NCI-H460 (cell line): Measurements from ENCODE around the gene C1S. TPM values are rescaled to one million over a fixed set of nuclear protein-coding genes. Genes with fewer than 3 reads are reported as not detected.

Experiments used
- DNase-seq: peaks from one replicate; pipeline ENCODE4 v3.0.0-alpha.2; 2016; ENCODE audit warnings: low read depth; ENCODE audit errors: extremely low read depth
- total RNA-seq: library from RNA; depleted of rRNA; stranded (reverse); fragments of >200 nt; shearing (Covaris generic); gene quantifications from 2 replicates; pipeline ENCODE4 v1.2.3, GENCODE V29; 2014

Gene C1S
- total RNA-seq, 1 experiment from 2014 or later = 21.9 TPM

DNA sequence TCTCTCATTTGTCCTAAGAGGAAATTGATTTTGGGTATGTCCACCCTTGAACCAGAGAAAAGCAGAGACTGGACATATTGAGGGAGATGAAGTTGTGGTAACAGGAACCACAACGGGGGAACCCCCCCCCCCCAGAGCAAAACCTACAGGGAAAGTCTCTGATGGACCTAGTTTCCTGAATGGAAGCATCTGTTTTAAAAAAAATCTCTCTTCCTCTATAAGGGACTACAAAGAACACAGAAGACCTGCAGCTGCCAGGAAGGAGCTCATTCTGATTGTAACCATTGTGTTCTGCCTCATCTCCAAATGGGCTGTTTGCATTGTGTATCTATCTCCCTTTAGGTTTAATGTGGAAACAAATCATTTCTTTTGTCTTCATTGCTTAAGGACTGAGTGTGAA, 13.4 kb downstream of the C1S start:
- DNase-seq = no peak

DNA sequence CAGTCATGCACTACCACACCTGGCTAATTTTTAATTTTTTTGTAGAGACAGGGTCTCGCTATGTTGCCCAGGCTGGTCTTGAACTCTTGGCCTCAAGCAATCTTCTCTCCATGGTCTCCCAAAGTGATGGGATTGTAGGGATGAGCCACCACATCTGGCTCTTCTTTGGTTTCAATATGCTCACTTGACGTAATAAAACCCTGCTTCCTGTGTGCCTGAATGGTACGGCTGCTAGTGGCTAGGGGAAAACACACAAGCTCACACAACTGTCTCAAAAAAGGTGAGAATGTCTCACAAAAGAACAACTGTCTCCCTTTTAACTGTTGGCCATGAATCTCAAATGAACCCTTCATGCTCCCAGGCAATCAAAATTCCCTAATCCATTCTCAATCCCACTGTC, 15.0 kb downstream of the C1S start:
- no peak for DNase-seq

DNA sequence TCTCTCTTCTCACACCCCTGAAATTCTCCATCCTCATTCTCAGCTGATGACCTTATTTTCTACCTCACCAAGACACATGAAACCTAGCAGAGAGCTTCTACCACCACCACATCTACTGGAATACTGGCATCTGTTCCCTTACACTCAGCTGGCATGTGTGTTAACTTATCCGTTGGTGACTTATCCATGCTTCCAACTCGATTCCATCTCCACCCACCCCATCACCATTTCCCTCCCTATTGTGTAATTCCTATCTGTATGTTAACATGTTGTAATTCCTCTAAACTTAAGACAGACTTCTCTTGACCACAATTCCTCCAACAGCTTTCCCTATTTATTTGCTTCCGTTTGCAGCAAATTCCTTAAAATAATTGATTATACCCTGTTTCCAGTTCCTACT, 15.4 kb downstream of the C1S start:
- DNase-seq = no peak

DNA sequence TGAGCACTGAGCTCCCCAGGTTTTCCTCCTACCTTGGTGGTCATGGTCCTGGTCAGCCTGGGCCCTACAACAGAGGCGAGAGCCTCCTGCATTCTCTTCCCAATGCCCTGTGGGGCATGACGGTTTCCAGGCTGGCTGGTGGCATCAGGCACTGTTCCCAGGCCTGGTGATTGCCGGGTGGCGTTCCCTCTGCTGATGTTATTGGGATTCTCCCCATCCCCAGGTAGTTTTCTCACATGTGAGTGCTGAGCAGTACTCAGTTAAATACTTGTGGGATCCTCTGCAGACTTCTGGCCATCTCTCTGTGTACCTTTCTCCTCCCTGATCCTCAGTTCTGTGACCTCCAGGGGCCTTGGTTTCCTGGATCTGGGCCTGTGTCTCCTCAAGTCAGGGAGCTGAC, 16.0 kb downstream of the C1S start:
- DNase-seq = no peak

DNA sequence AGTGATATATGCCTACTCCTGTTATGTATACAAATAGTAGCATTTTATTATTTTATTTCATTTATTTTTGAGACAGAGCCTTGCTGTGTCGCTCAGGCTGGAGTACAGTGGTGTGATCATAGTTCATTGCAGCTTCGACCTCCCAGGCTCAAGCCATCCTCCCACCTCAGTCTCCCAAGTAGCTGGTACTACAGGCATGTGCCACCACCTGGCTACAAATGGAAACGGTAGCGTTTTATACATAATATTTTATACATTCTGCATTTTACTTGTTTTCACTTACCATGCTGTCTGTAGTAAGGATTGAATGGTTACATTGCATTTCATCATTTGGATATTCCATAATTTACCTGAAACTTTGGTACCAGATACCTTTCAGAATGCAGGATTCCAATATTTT, 17.6 kb downstream of the C1S start:
- no peak for DNase-seq

DNA sequence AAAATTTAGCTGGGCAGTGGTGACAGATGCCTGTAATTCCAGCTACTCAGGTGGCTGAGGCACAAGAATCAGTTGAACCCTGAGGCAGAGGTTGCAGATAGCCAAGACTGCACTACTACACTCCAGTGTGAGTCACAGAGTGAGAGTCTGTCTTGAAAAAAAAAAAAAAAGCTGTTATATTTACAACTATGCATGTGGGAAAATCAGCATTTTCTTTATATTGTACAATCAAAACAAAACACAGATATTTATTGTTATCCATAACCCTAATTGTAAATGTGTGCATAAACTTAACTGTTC, 19.3 kb downstream of the C1S start:
- no peak for DNase-seq

DNA sequence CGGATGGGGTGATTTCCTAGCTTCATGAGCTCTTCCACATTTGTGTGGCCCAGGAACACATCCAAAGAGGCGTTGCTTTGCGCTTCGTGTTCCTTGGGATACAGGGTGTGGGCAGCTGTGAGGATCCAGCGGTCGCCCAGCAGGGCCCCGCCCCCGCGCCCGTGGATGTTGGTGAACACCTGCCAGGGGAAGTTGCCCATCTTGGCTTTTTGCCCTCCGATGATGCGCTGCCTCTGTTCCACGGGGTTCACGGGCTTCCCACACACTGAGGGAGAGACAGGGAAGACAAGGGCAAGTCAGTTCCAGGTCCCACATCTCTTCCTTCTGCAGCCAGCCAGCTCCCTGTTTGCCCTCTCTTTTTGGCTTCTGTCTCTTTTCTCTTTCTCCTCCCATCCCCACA, 20.5 kb downstream of the C1S start:
- no peak for DNase-seq

DNA sequence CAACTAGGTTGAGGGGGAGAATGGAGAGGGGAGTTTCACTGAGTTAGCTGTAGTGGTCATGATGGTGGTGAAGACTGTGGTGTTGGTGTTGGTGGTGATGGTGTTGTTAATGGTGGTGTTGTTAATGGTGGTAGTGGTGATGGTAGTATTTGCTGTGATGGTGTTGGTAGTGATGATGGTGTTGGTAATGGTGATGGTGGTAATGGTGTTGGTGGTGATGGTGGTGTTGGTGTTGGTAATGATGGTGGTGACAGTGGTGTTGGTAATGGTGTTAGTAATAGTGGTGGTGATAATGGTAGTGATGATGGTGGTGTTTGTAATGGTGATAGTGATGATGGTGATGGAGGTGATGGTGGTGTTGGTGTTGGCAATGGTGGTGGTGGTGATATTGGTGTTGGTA, 22.6 kb downstream of the C1S start:
- no peak for DNase-seq

DNA sequence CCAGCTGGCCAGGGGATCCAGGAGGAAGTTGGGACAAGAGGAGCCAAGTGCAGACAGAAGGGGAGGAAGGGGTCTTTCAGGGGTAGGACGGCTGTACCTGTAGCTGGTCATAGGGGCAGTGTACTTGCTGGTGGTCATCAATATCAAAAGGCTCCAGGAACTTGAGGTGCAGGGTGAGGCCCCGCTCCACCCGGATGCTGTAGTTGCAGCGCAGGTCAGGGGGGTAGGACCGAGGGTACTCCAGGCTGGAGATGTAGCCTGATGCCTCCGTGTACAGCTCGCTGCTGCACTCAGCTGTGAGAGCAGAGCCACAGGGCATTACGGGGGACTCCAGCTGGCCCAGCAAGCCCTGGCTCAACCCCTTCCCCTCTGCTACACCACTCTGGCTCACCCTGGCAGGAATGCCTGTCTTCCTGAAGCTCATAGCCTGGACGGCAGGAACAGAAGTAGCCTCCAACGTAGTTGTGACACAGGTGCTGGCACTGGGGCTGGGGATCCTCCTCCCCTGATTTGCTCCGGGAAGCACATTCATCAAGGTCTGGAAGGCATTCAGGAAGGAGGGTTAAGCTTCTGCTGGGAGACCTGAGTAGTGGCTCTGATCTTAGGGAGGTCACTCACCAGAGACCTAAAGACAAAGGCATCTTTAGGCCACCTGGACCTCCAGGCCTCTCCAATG, 28.8 kb downstream of the C1S start:
- DNase-seq = no peak

DNA sequence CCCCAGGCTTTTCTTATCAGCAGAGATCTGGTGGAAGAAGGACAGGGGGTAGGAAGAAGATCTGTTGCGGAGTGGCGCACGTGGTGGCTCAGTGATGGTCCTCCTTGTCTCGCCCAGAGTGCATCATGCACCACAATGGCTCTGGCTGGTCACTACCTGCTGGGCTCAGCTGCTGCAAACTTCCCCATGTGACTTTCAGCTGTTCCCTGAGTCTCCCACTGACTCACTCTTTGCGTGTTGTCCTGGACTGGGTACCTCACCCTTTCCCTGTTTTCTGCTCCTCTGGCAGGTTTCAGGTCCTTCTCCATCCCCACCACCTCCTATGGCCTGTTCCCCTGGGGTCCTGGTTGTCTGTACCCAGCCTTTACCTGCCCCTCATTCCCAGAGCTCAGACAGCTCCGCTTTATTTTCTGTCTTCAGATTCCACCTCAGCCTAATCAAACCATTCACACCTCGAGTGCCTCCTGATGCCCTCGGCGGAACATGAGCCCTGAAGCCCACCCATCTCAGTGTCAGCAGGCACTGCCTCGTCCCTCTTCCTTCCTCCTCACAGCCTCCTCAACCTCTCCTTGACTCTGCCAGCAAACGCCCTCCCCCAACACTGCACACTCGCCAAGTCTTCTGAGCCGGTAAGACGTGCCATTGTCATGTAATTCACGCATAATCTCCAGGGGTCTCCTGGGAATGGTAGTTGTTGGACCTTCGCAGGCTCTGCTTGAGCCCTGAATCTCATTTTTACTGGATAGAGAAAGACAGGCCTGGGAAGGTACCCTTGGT, 29.9 kb downstream of the C1S start:
- DNase-seq = no peak

DNA sequence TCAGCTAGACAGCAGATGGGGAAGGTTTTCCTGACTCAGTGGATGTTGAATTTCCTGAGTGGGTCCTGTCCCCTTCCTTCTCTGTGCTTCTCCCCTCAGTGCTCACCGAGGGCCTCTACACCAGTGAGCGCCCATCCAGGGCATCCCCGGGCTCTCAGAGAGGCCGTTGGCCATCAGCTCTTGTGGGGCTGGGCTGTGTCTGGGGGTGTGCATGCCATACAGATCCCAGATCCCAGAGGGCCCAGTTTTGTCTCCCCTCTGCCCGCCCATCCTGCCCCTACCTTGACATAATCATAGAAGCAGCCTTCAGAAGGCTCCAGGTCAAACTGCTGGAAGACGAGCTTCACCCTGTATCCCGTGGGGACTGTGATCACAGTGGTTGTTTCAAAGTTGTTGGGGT, 30.7 kb downstream of the C1S start:
- DNase-seq = no peak

DNA sequence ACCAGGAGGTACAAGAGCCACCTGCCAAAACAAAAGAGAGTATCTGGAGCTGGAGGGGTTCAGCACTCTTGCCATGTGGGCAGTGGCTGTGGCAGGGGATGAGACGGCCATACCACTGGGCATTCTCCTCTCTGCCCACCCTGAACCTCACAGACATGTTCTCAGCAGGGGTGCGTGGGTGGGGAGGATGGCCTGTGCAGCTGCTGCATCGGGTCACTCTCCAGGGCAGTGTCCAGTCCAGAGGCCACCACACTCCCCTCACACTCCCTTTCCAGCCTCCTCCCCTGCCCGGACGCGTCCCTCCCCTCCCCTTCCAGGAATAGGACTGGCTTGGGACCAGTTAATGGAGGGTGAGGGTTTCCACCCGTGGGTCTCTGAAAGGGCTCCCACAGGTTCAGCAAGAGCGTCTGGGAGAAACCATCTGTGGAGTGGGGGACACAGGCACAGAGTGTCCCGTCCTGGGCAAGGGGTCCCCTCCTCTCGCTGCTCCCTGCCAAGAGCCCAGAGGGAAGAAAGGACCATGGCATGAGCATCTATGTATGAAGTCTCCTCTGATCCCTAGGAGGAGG, 31.2 kb downstream of the C1S start:
- DNase-seq = no peak

DNA sequence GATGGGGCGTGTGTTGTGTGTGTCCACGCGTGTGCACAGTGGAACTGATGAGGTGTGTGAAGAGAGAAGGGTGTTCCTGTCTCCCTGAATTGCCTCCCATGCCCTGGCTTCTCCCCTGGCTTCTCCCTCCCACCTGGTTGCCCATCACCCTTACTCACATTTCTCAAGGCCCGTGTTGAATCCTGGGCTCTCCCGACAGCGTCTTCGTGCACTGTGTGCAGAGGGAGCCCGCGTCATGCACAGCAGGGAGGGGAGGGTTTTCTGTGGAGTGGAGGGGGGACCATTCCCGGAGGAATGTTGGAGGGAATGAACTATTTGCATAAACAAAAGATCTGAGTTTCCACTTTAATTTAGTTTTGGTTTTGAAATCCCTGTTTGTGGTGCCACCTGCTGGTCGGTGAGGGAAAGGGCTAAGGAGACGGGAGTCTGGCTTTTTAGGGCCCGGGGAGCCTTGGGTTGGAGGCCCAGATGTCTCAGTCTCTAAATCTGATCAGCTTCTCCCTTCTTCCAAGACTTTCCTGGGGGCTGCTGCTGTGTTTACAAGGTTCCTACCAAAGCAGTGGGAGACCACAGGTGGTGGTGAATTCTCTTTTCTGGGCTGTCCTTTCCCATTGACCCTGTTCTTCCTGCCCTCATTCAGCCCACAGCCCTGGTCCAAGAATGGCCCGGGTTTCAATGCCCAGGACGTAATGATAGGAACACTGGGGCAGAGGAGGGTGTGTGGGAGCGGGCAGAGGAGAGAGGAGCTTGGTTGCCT, 31.9 kb downstream of the C1S start, which contains the start of gene C1R:
C1R (minus strand) TSS at position 217 of the 757 bp plus-strand sequence; CDS start at position 160, 57 bp downstream.
- peak; percentile 33 for DNase-seq

DNA sequence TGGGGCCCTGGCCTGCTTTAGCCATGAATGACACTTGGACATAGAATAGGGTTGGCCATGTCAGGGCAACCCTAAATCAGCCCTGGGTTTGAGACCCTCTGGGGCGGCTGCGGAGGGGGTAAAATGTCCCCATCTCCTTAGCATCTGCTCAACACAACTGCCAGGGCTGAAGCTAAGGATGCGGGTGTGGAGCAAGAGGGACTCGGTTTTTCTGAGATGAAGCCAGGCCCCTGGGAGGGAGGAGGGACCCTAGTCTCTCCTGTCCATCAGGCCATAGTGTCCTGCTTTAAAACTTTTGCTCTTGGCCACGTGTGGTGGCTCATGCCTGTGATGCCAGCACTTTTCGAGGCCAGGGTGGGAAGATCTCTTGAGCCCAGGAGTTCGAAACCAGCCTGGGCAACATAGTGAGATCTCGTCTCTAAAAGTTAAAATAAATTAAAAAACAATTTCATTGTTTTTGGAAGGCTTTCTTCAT, 32.5 kb downstream of the C1S start:
- no peak for DNase-seq

DNA sequence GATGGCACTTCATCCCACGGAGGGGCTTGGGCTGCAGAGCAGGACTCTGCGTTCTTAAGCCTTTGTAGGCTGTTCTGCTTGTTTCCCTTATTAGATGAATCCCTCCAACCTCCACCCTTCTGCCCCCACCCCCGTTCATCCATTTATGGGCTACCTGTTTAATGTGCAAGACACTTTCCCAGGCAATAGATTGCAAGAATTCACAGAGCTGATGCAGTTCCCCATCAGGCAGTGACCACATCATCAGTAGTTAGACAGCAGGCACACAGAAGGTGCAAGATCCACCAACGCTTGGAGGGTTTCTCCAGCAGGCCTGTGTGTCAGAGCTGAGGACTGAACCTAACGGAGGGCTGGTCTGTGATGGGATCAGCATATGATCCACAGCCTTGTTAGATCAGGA, 33.0 kb downstream of the C1S start:
- DNase-seq = no peak

DNA sequence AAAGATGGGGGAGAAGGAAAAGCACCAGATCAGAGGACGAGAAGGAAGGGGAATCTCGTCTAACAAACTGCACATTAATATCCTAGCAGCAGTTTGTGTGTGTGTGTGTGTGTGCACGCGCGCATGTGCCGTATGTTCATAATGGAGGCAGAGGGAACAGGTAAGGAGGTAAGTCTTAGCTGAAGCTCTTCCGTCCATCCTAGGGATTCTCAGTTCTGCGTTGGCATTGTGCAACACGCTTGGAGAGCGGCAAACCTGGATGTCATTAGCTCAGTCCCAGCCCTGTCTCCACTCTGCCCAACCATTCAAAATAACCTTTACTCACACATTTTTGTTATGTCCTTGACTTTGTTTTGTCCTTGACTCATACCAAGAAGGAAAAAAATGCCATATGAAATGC, 33.4 kb downstream of the C1S start:
- DNase-seq = no peak

DNA sequence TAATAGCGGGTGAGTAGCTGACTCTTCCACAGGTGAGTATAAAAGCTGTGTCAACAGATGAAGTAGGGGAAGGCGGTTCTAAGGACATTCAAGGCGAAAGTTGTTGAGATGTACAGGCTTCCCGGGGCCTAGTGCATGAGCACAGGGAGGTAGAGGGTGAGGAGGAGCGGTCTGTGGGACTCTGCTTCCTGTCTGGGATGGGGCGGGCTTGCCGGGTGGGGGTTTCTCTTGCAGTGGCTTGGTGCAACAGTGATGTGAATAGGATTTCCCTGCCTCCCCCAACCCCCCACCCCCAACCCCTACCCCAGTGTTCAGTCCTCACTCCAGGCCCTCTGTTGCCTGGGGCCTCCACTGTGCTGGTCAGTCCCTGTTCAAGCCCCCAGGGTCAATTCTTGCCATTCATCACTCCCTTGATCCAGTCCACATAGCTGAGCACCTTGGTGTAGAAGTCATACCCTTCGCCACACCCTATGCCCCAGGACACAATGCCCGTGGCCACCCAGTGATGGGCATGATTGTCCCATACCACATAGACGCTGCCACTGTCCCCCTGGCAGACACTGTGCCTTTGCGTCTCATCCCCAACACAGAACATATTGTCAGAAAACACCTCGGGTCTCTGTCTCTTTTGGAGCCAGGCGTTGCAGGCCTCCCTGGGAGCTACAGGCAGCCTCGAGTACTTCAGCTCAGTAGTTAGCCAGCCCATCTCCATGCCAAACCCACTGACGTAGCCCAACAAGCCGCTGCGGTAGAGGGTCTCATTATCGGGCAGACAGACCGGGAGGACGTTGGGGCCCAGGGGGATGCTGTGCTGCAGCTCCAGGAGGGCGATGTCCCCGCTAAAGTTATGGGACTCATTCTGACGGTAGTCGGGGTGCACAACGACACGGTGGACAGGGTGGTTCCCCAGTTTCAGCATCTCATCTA, 35.8 kb downstream of the C1S start:
- DNase-seq = no peak

DNA sequence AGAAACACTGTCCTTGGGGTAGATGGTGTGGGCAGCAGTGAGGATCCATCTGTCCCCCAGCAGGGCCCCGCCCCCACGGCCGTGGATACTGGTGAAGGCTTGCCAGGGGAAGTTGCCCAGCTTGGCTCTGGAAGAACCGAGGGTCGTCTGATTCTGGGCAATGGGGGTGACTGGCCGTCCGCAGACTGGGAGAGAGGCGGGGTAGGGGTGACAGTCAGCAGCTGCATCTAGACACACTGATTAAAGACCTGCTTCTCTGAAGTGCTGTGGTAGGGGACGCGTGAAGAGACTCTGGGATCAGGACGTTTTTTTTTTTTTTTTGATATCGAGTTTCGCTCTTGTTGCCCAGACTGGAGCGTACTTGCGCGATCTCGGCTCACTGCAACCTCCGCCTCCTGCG, 36.5 kb downstream of the C1S start:
- no peak for DNase-seq

DNA sequence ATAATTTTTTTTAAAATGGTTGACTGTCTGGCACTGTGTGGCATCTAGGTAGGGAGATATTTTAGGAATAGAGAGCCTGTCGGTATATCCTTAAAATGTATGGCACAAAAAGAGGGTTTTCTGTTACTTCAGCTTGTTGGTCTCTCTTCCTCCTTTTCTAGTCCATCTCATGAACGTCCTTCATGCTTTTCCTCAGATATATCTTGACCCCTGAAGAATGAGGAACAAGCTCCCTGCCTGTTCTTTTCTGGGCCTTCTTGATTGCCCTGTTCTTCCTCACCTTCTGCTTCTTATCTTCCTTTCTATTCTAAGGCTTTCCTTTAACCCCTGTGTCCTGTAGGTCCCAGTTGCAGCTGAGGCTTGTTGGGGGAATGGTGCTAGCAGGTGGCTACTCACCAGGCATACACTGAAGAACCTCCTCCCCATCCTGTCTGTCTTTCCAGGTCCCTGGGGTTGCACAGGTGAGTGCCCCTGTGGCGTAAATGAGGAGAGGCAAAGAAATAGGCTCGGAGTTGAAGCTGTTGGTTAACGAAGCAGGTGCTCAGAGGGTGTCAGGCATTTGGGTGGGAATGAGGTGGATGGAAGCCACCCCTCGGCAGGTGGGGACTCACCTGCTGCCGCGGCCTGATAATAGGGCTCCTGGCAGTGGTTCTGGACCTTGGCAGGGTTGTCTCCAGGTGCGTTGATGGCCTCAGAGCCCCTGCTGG, 38.9 kb downstream of the C1S start:
- DNase-seq = no peak

DNA sequence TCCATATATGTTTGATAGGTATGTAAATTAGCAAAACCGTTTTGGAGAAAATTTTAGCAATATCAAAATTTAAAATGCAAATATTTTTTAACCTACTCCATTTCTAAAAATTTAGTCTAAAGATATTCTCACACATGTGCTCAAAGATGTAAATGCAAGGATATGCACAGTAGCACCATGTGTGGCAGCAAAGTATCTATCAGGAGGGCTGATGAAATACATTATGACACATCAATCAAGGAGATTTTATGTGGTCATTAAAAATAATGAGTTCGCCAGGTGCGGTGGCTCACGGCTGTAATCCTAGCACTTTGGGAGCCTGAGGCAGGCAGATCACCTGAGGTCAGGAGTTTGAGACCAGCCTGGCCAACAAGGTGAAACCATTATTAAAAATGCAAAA, 39.7 kb downstream of the C1S start:
- DNase-seq = no peak
